ENCODE results near the gene KRTAP5-5.
A peak's percentile ranks its signal among the peaks of the same experiment; 100 is the strongest.
"Not testable (repeated sequence)": the region's sequence is repeated elsewhere in the genome, so short reads cannot be mapped to it uniquely, and the experiment has no call there.

Gene KRTAP5-5

DNA sequence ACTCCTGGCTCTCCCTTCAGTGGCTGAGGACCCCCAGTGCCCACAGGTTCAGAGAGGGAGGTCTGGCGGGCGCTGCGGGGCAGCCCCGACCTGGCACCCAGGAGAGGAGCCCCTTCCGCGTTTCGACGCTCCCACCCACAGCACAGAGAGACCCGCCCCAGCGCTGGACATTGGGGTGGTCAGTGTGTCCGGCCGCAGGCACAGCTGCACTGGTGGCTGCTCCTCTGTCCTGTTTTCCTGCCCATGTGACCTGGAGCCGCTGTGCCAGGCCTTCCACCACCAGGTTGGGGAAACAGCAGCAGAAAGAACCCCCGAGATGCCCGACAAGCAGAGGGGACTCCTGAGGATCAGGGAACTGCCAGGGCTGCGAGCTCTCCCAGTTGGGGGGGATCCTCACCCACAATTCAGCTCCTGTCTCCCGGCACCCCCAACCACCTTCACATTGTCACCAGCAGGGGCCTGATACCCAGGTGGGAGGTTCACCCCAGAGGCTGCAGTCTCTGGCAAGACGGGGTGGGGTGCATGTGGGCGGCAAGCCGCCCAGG, 13.6 kb downstream of the KRTAP5-5 start:
- no CpG with 5 or more reads among the region's 20 CpGs for WGBS, 2 donors (ENCODE audit: extremely low coverage in 2 of 2, insufficient read length in 2 of 2, insufficient replicate concordance in 1 of 2)

DNA sequence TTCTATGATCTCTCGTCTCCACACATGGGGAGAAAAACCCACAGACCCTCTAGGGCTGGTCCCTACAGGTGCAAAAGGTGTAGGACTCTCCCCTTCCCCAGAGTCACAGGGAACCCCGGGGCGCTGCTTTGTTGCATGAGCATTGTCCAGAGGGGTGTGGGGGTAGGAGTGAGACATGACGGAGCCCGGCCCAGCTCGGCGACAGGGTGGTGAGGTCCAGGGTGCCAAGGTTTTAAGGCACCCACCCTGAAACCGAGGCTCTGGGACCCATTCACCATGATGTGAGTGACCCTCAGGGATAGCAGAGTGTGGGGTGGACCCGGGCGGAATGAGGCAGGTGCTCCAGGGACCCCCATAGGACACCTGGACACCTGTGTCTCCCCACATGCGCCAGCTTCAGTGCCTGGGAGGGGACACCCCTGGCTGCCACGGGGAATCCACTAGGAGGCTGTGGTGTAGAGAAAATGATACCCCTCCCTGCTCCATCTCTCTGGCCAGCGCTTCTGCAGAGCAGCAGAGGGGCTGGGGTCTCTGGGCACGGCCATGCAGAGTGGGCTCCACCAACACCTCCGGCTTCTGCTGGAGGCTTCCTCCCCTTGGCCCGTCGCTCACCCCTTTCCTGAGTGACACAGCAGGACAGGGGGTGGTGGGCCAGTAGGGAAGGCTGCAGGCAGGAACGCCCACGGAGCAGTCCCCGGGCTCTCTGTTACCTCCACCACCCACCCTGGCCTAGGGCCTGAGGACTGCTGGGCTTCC, 15.2 kb downstream of the KRTAP5-5 start:
- no peak overlapping the region for H2BK120ac ChIP-seq (ENCODE audit: low read depth, low read length)
- H3K79me1 ChIP-seq (ENCODE audit: low read depth, low read length) = no peaks in the 10 kb centered on the region
- no peak overlapping the region for H2BK12ac ChIP-seq (ENCODE audit: low read length)
- WGBS, 2 donors (ENCODE audit: extremely low coverage in 2 of 2, insufficient read length in 2 of 2, insufficient replicate concordance in 1 of 2) = no CpG with 5 or more reads among the region's 20 CpGs
- H4K8ac ChIP-seq (ENCODE audit: low read depth, low read length) = no peak overlapping the region
- H3K9me3 ChIP-seq (replicated peaks in 1 of 2; ENCODE audit: control insufficient read depth in 2 of 2, insufficient read depth in 1 of 2, low read depth in 1 of 2, low read length in 2 of 2) = no peaks in the 10 kb centered on the region
- no peak overlapping the region for H3K23ac ChIP-seq (ENCODE audit: low read depth, low read length, poor library complexity)
- no peak overlapping the region for H3K14ac ChIP-seq (ENCODE audit: low read length)
- H2BK15ac ChIP-seq (ENCODE audit: low read length) = peak overlapping the region; percentile 26
- no peak overlapping the region for H2AFZ ChIP-seq (ENCODE audit: low read length)
- no peak overlapping the region for H4K91ac ChIP-seq (ENCODE audit: low read depth, low read length, poor library complexity)
- no peak for DNase-seq (ENCODE audit: low spot score)
- no peak overlapping the region for H2BK5ac ChIP-seq (ENCODE audit: low read length)
- no peak overlapping the region for H3K4me2 ChIP-seq (ENCODE audit: insufficient read depth, low read length, poor library complexity, severe bottlenecking)
- peaks cover 0 to 37% (median 0%) of the 10 kb centered on the region in 3 experiments for H3K27me3 ChIP-seq (ENCODE audit: control insufficient read depth in 3 of 3, insufficient read depth in 3 of 3, low read depth in 1 of 3, low read length in 3 of 3)
- no peaks in the 10 kb centered on the region for H3K4me1 ChIP-seq (ENCODE audit: control insufficient read depth in 2 of 2, insufficient read depth in 1 of 2, low read depth in 1 of 2, low read length in 2 of 2)
- no peak overlapping the region for H3K9ac ChIP-seq (ENCODE audit: low read depth, low read length, poor library complexity)
- H3K18ac ChIP-seq (ENCODE audit: low read length) = peak overlapping the region; percentile 13
- H3K36me3 ChIP-seq (replicated peaks in 1 of 2; ENCODE audit: control insufficient read depth in 2 of 2, insufficient read depth in 2 of 2, low read length in 2 of 2) = no peaks in the 10 kb centered on the region
- no peak overlapping the region for H3K4me3 ChIP-seq (ENCODE audit: low read length in 2 of 2)
- no peak overlapping the region for H3K4ac ChIP-seq (ENCODE audit: low read length)
- H3K27ac ChIP-seq (replicated peaks; ENCODE audit: low read length) = no peak overlapping the region
- H2AK5ac ChIP-seq (ENCODE audit: low read depth, low read length) = peak overlapping the region; percentile 8

More for the DNA sequence above, 13.6 kb downstream of the KRTAP5-5 start:
- no peak overlapping the region for H4K8ac ChIP-seq (ENCODE audit: low read depth, low read length)
- no peak overlapping the region for H2AFZ ChIP-seq (ENCODE audit: low read length)
- no peak overlapping the region for H3K23ac ChIP-seq (ENCODE audit: low read depth, low read length, poor library complexity)
- H2BK120ac ChIP-seq (ENCODE audit: low read depth, low read length) = no peak overlapping the region
- H3K18ac ChIP-seq (ENCODE audit: low read length) = peak overlapping the region; percentile 48
- no peaks in the 10 kb centered on the region for H3K36me3 ChIP-seq (replicated peaks in 1 of 2; ENCODE audit: control insufficient read depth in 2 of 2, insufficient read depth in 2 of 2, low read length in 2 of 2)
- no peak overlapping the region for H3K4ac ChIP-seq (ENCODE audit: low read length)
- no peaks in the 10 kb centered on the region for H3K9me3 ChIP-seq (replicated peaks in 1 of 2; ENCODE audit: control insufficient read depth in 2 of 2, insufficient read depth in 1 of 2, low read depth in 1 of 2, low read length in 2 of 2)
- peaks cover 0 to 50% (median 0%) of the 10 kb centered on the region in 3 experiments for H3K27me3 ChIP-seq (ENCODE audit: control insufficient read depth in 3 of 3, insufficient read depth in 3 of 3, low read depth in 1 of 3, low read length in 3 of 3)
- H2BK15ac ChIP-seq (ENCODE audit: low read length) = no peak overlapping the region
- no peak for DNase-seq (ENCODE audit: low spot score)
- H3K27ac ChIP-seq (replicated peaks; ENCODE audit: low read length) = no peak overlapping the region
- H2BK12ac ChIP-seq (ENCODE audit: low read length) = peak overlapping the region; percentile 84
- H3K9ac ChIP-seq (ENCODE audit: low read depth, low read length, poor library complexity) = no peak overlapping the region
- H4K91ac ChIP-seq (ENCODE audit: low read depth, low read length, poor library complexity) = no peak overlapping the region
- no peak overlapping the region for H3K14ac ChIP-seq (ENCODE audit: low read length)
- no peak overlapping the region for H3K4me2 ChIP-seq (ENCODE audit: insufficient read depth, low read length, poor library complexity, severe bottlenecking)
- no peaks in the 10 kb centered on the region for H3K79me1 ChIP-seq (ENCODE audit: low read depth, low read length)
- peak overlapping the region; percentile 83 for H2AK5ac ChIP-seq (ENCODE audit: low read depth, low read length)
- no peak overlapping the region for H3K4me3 ChIP-seq (ENCODE audit: low read length in 2 of 2)
- H2BK5ac ChIP-seq (ENCODE audit: low read length) = peak overlapping the region; percentile 53
- no peaks in the 10 kb centered on the region for H3K4me1 ChIP-seq (ENCODE audit: control insufficient read depth in 2 of 2, insufficient read depth in 1 of 2, low read depth in 1 of 2, low read length in 2 of 2)

DNA sequence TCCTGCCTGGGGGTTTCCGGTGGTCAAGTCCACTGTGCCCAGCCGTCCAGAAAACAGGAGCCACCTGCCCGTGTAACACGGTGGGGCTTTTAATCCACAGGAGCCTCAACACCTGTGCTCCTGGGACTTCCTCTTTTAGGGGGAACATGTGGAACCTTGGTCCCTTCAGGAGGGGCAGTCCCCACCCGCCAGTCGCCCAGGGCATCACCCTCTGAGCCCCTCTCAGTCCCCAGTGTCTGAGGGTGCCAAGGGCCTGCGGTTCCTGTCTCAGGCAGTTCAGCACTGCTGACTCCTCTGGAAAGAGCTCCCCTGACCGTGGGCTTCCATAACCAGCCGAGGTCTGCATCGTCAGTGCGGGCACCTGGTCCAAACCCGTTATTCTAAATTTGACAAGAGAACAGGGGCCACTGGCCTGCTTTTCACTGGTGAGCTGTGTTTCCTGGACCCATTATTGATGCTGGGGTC, 15.8 kb downstream of the KRTAP5-5 start:
- H4K91ac ChIP-seq (ENCODE audit: low read depth, low read length, poor library complexity) = no peak overlapping the region
- WGBS, 2 donors (ENCODE audit: extremely low coverage in 2 of 2, insufficient read length in 2 of 2, insufficient replicate concordance in 1 of 2) = no CpG with 5 or more reads among the region's 12 CpGs

GRCh38 chr11:1646540-1646939, 17.0 kb downstream of the KRTAP5-5 start:
- peaks cover 0 to 29% (median 2%) of the 10 kb centered on the region in 3 experiments for H3K27me3 ChIP-seq (ENCODE audit: control insufficient read depth in 3 of 3, insufficient read depth in 3 of 3, low read depth in 1 of 3, low read length in 3 of 3)
- not testable (repeated sequence) for H3K4me3 ChIP-seq (ENCODE audit: low read length in 2 of 2); H2BK5ac ChIP-seq (ENCODE audit: low read length); H3K23ac ChIP-seq (ENCODE audit: low read depth, low read length, poor library complexity); H2BK12ac ChIP-seq (ENCODE audit: low read length); H3K18ac ChIP-seq (ENCODE audit: low read length); H3K9ac ChIP-seq (ENCODE audit: low read depth, low read length, poor library complexity); H3K14ac ChIP-seq (ENCODE audit: low read length); H3K27ac ChIP-seq (replicated peaks; ENCODE audit: low read length); H3K36me3 ChIP-seq (replicated peaks in 1 of 2; ENCODE audit: control insufficient read depth in 2 of 2, insufficient read depth in 2 of 2, low read length in 2 of 2); DNase-seq (ENCODE audit: low spot score); H2AK5ac ChIP-seq (ENCODE audit: low read depth, low read length); H3K79me1 ChIP-seq (ENCODE audit: low read depth, low read length); H4K91ac ChIP-seq (ENCODE audit: low read depth, low read length, poor library complexity); H3K9me3 ChIP-seq (replicated peaks in 1 of 2; ENCODE audit: control insufficient read depth in 2 of 2, insufficient read depth in 1 of 2, low read depth in 1 of 2, low read length in 2 of 2); H3K4me1 ChIP-seq (ENCODE audit: control insufficient read depth in 2 of 2, insufficient read depth in 1 of 2, low read depth in 1 of 2, low read length in 2 of 2); H4K8ac ChIP-seq (ENCODE audit: low read depth, low read length); H3K4me2 ChIP-seq (ENCODE audit: insufficient read depth, low read length, poor library complexity, severe bottlenecking); H2AFZ ChIP-seq (ENCODE audit: low read length); H2BK15ac ChIP-seq (ENCODE audit: low read length); H3K4ac ChIP-seq (ENCODE audit: low read length); H2BK120ac ChIP-seq (ENCODE audit: low read depth, low read length)
- WGBS, 2 donors (ENCODE audit: extremely low coverage in 2 of 2, insufficient read length in 2 of 2, insufficient replicate concordance in 1 of 2) = no CpG with 5 or more reads among the region's 10 CpGs

More for the DNA sequence above, 15.8 kb downstream of the KRTAP5-5 start:
- Histone ChIP-seq H3K4me2 (ENCODE audit: insufficient read depth, low read length, poor library complexity, severe bottlenecking) (no peak overlapping the region), H3K27me3 (ENCODE audit: control insufficient read depth in 3 of 3, insufficient read depth in 3 of 3, low read depth in 1 of 3, low read length in 3 of 3) (peaks cover 0 to 31% (median 0%) of the 10 kb centered on the region in 3 experiments), H2AK5ac (ENCODE audit: low read depth, low read length) (peak overlapping the region; percentile 8), H3K79me1 (ENCODE audit: low read depth, low read length) (no peaks in the 10 kb centered on the region), H4K8ac (ENCODE audit: low read depth, low read length) (no peak overlapping the region), H2AFZ (ENCODE audit: low read length) (no peak overlapping the region), H3K36me3 (replicated peaks in 1 of 2; ENCODE audit: control insufficient read depth in 2 of 2, insufficient read depth in 2 of 2, low read length in 2 of 2) (no peaks in the 10 kb centered on the region), H3K9me3 (replicated peaks in 1 of 2; ENCODE audit: control insufficient read depth in 2 of 2, insufficient read depth in 1 of 2, low read depth in 1 of 2, low read length in 2 of 2) (no peaks in the 10 kb centered on the region), H3K23ac (ENCODE audit: low read depth, low read length, poor library complexity) (no peak overlapping the region), H2BK5ac (ENCODE audit: low read length) (no peak overlapping the region), H3K18ac (ENCODE audit: low read length) (no peak overlapping the region), H2BK12ac (ENCODE audit: low read length) (peak overlapping the region; percentile 26), H3K9ac (ENCODE audit: low read depth, low read length, poor library complexity) (no peak overlapping the region), H2BK15ac (ENCODE audit: low read length) (peak overlapping the region; percentile 27), H3K4me3 (ENCODE audit: low read length in 2 of 2) (no peak overlapping the region), H3K4ac (ENCODE audit: low read length) (no peak overlapping the region), H3K4me1 (ENCODE audit: control insufficient read depth in 2 of 2, insufficient read depth in 1 of 2, low read depth in 1 of 2, low read length in 2 of 2) (no peaks in the 10 kb centered on the region), H3K14ac (ENCODE audit: low read length) (no peak overlapping the region), H2BK120ac (ENCODE audit: low read depth, low read length) (no peak overlapping the region), H3K27ac (replicated peaks; ENCODE audit: low read length) (no peak overlapping the region)
- DNase-seq (ENCODE audit: low spot score) = no peak
